HG03378 (cell line): ENCODE data around the gene RPS6KA5.
"Not testable (repeated sequence)": the region's sequence is repeated elsewhere in the genome, so short reads cannot be mapped to it uniquely, and the experiment has no call there.

Source experiments
- ATAC-seq: cut with Tn5 transposase; IDR thresholded peaks from one replicate; pipeline ENCODE4 v1.9.1; 2021; ENCODE audit warnings: mild to moderate bottlenecking, moderate library complexity; ENCODE audit not compliant: unreplicated experiment

The RPS6KA5 gene

GRCh38 chr14:91067186-91067585 lies 6.7 kb upstream of the RPS6KA5 start:
- ATAC-seq, result no peak

GRCh38 chr14:91065266-91065665 lies 4.8 kb upstream of the RPS6KA5 start:
- ATAC-seq, result no peak

GRCh38 chr14:91063119-91063518 lies 2.7 kb upstream of the RPS6KA5 start:
- ATAC-seq, result no peak

GRCh38 chr14:91062600-91062999 lies 2.2 kb upstream of the RPS6KA5 start:
- ATAC-seq, result no peak

GRCh38 chr14:91061056-91061887 lies 831 bp upstream of the RPS6KA5 start:
- no peak for ATAC-seq

- ATAC-seq, result no peak
Observed at GRCh38 chr14:91059576-91060350, 678 bp downstream of the RPS6KA5 start.

GRCh38 chr14:91058042-91058581 lies 2.3 kb downstream of the RPS6KA5 start:
- no peak for ATAC-seq

GRCh38 chr14:91056361-91056760 lies 4.1 kb downstream of the RPS6KA5 start:
- no peak for ATAC-seq

- no peak for ATAC-seq
Observed at GRCh38 chr14:91055016-91055415, 5.4 kb downstream of the RPS6KA5 start.

GRCh38 chr14:91048676-91049075 lies 11.8 kb downstream of the RPS6KA5 start:
- no peak for ATAC-seq

GRCh38 chr14:91048265-91048664 lies 12.2 kb downstream of the RPS6KA5 start:
- ATAC-seq, result no peak

- peak; percentile 61 for ATAC-seq
Observed at GRCh38 chr14:91047174-91047753, 13.2 kb downstream of the RPS6KA5 start.

GRCh38 chr14:91046488-91047072 lies 13.9 kb downstream of the RPS6KA5 start:
- ATAC-seq, result no peak

- no peak for ATAC-seq
Observed at GRCh38 chr14:91041450-91041849, 19.0 kb downstream of the RPS6KA5 start.

GRCh38 chr14:91040545-91040944 lies 19.9 kb downstream of the RPS6KA5 start:
- ATAC-seq, result no peak

- ATAC-seq, result no peak
Observed at GRCh38 chr14:91038439-91038838, 22.0 kb downstream of the RPS6KA5 start.

- ATAC-seq, result no peak
Observed at GRCh38 chr14:91036741-91037469, 23.5 kb downstream of the RPS6KA5 start.

GRCh38 chr14:91035855-91036254 lies 24.6 kb downstream of the RPS6KA5 start:
- peak; percentile 58 for ATAC-seq

GRCh38 chr14:91034379-91034778 lies 26.1 kb downstream of the RPS6KA5 start:
- ATAC-seq, result not testable (repeated sequence)

- ATAC-seq, result no peak
Observed at GRCh38 chr14:91032248-91032647, 28.2 kb downstream of the RPS6KA5 start.
